GM12864 (cell line): ENCODE measurements around the gene CHST9.
"Not testable (repeated sequence)": the region's sequence is repeated elsewhere in the genome, so short reads cannot be mapped to it uniquely, and the experiment has no call there.

ENCODE experiments used
- DNase-seq: peaks from one replicate; pipeline ENCODE4 v3.0.0-alpha.2; 2011; ENCODE audit warnings: low read depth
- H3K4me3 ChIP-seq: 2 replicates; pipeline ENCODE4 v1.5.1; 2011; ENCODE audit warnings: mild to moderate bottlenecking, low read depth, low read length, control low read depth
- CTCF ChIP-seq: IDR thresholded peaks from 2 replicates; pipeline ENCODE4 v1.5.1; 2011; ENCODE audit warnings: low read depth, mild to moderate bottlenecking, moderate library complexity, low read length, control low read depth, inconsistent platforms; ENCODE audit errors: missing control alignments

Gene CHST9

GRCh38 chr18:26992926-26993325 is 192.2 kb downstream of the CHST9 start:
- DNase-seq = peak; percentile 19
- no peak overlapping the region for H3K4me3 ChIP-seq
- TF ChIP-seq CTCF = no peak

DNA sequence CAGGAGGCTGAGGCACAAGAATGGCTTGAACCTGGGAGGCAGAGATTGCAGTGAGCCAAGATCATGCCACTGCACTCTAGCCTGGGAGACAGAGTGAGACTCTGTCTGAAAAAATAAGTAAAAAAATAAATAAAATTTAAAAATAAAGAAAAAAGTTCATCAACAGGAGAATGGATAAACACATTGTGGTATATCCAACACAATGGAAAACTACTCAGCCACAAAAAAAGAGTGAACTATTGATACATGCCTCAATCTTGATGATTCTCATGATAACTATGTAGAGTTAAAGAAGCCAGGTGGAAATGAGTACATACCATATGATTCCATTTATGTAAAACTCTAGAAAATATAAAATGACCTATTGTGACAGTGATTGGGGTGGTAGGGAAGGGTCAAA is 195.3 kb downstream of the CHST9 start:
- DNase-seq = no peak
- TF ChIP-seq CTCF = no peak
- H3K4me3 ChIP-seq = no peak overlapping the region

DNA sequence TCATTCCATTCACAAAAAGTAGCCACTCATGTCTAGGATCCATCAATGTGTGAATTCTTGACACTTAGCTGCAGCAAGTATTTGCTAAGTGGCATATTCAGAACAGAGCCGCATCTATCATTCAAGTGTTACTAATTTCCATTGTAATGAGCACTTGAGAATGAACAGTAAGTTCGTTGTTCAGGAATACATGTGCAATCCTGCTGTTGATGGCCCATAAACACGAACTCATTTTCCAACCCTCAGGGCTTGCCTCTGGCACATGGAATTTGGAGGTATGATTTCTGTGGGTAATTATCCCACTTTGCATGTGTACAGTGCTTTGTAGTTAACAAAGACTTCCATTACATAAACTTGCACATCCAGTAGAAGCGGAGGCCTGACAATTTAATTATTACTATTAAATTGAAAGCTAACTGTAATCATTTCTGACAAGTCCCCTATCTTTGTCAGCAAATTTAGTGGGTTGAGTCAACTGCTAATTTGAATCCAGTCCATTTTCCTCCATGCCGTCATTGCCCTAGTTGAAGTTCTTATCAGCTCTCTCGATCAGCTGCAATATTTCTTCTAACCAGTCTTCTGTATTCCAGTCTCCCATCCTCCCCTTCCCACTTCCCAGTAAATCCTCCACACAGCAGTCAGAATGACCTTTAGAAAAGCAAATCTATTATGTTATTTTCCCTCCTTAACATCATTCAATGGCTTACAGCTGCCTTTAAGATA is 203.6 kb downstream of the CHST9 start:
- no peak overlapping the region for H3K4me3 ChIP-seq
- no peak for TF ChIP-seq CTCF
- no peak for DNase-seq

- no peak for TF ChIP-seq CTCF
- H3K4me3 ChIP-seq = no peak overlapping the region; the same call in 1 of the 2 replicates
- DNase-seq = peak; percentile 87
Observed at GRCh38 chr18:26978812-26979341, 206.2 kb downstream of the CHST9 start.

DNA sequence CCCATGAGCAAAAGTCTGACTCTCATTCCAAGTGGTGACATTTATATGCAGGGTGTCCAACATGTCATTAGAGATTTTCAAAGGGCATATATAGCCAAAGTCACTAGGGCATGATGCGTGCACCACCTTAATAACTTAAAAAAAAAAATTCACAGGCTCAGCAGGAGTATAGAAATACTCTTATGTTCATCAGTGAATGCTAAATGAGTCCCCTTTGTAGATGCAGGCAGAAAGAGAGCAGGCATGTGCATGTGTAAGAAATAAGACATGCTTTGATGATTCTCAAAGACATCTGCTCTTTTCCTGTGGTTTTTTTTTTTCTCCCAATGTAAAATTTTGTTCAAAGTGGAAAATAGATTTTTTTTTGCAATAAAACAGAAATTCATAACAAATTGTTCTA is 207.3 kb downstream of the CHST9 start:
- no peak for DNase-seq
- H3K4me3 ChIP-seq = no peak overlapping the region; the same call in 1 of the 2 replicates
- no peak for TF ChIP-seq CTCF

- TF ChIP-seq CTCF = no peak
- no peak overlapping the region for H3K4me3 ChIP-seq
- no peak for DNase-seq
Observed at GRCh38 chr18:26976206-26976605, 208.9 kb downstream of the CHST9 start.

DNA sequence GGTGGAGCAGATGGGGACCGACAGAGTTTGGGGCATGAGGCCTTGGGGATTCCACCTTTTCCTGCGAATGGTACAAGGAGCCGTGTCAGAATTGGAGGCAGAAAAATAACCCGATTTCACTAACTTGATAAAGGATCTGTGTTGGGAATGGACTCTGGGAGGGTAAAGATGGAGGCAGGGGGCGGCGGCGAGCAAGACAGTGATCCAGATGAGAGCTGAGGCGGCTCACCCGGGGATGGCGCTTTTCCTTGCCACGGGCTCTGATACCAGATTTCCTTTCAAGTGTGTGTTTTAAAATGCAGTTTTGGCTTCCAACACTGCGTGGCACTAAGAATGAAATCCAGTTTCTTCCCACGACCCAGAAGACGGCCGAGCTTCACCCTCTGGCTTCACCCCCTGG is 212.6 kb downstream of the CHST9 start:
- not testable (repeated sequence) for DNase-seq

More for the DNA sequence above, 212.6 kb downstream of the CHST9 start:
- not testable (repeated sequence) for H3K4me3 ChIP-seq
